Measurements from ENCODE around the gene TGFB1I1.
"Not testable (repeated sequence)": the region's sequence is repeated elsewhere in the genome, so short reads cannot be mapped to it uniquely, and the experiment has no call there.

TGFB1I1 gene

DNA sequence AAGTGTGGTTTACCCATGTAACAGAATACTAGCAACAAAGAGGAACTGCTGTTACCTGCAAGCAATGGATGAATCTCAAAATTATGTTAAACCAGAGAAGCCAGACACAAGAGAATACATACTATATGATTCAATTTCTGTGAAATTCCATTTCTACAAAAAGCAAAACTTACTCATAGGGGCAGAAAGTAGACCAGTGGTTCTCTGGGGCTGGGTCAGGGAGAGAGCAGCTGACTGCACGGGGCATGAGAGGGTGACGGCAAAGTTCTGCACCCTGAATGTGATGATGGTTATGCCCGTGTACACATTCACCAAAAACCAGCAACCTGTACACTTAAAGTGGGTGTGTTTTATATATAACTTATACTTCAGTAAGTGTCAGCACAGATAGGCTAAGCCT, 32.4 kb upstream of the TGFB1I1 start:
- H3K4me3 ChIP-seq (ENCODE audit: control insufficient read depth, low read depth, low read length), result no peak overlapping the region
- TF ChIP-seq, protein P1, sequence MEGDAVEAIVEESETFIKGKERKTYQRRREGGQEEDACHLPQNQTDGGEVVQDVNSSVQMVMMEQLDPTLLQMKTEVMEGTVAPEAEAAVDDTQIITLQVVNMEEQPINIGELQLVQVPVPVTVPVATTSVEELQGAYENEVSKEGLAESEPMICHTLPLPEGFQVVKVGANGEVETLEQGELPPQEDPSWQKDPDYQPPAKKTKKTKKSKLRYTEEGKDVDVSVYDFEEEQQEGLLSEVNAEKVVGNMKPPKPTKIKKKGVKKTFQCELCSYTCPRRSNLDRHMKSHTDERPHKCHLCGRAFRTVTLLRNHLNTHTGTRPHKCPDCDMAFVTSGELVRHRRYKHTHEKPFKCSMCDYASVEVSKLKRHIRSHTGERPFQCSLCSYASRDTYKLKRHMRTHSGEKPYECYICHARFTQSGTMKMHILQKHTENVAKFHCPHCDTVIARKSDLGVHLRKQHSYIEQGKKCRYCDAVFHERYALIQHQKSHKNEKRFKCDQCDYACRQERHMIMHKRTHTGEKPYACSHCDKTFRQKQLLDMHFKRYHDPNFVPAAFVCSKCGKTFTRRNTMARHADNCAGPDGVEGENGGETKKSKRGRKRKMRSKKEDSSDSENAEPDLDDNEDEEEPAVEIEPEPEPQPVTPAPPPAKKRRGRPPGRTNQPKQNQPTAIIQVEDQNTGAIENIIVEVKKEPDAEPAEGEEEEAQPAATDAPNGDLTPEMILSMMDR (IDR thresholded peaks at IDR 0.05; ENCODE audit: control insufficient read depth, insufficient read depth, low read depth, low read length, missing control alignments), result no peak
- no peak for DNase-seq (ENCODE audit: low read depth)

DNA sequence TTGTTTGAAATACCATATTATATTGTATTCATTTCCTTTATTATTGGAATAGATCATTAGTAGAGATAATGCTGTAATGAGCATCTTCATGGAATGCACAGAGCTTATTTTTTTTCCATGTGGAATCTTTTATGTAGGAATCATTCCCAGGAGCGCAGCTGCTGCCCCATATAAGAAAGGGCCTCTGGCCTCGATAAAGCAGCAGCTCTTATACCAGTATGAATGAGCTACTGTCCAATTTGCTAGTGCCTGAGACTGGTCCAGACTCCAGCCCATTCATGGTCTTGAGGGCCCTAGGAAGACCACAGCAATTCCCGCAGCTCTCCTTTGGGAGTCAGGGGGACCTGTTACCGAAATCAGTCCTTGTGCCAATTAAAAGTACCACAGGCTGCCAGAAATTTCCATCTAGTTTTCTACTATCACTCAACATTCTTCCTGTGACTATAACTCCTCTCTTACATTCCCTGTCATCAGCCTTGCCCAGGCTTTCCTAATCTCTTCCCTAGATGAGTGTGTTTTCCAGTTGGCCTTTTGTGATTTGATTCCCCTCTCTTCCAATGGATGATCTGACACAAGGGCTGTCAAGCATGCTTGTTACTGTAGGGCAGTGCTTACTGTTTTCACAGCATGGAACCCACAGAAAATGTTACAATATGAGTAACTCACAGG, 31.3 kb upstream of the TGFB1I1 start:
- no peak for DNase-seq (ENCODE audit: low read depth)
- no peak overlapping the region for H3K4me3 ChIP-seq (ENCODE audit: control insufficient read depth, low read depth, low read length)
- TF ChIP-seq, protein P1 (IDR thresholded peaks at IDR 0.05; ENCODE audit: control insufficient read depth, insufficient read depth, low read depth, low read length, missing control alignments), result no peak

DNA sequence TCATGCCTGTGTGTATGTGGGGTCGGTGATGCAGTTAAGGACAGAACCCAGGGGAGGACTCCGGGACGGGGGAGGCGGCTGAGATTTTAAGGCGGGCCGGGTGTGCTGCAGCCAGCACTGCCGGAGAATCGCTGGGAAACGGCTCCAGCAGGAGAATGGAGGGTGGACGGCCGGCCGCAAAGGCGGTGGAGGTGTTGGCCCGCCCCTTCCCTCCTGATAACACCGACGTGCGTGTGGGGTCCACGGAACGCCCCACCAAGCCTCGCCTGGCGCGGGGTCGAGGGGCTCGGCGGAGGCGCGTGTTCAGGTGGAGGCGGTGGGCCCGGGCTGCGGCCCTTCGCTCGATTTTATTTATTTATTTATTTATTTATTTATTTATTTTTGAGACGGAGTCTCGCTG, 30.0 kb upstream of the TGFB1I1 start:
- DNase-seq (ENCODE audit: low read depth), result no peak
- TF ChIP-seq, protein P1 (IDR thresholded peaks at IDR 0.05; ENCODE audit: control insufficient read depth, insufficient read depth, low read depth, low read length, missing control alignments), result no peak
- H3K4me3 ChIP-seq (ENCODE audit: control insufficient read depth, low read depth, low read length), result peak overlapping the region; percentile 76

DNA sequence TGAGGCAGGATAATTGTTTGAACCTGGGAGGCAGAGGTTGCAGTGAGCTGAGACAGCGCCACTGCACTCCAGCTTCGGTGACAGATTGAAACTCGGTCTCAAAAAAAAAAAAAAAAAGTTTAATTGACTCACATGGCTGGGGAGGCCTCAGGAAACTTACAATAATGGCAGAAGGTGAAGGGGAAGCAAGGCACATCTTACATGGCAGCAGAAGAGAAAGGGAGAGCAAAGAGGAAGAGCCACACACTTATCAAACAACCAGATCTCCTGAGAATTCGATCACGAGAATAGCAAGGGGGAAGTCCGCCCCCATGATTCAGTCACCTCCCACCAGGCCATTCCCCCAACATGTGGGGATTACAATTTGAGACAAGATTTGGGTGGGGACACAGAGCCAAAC, 26.0 kb upstream of the TGFB1I1 start:
- not testable (repeated sequence) for H3K4me3 ChIP-seq (ENCODE audit: control insufficient read depth, low read depth, low read length)

DNA sequence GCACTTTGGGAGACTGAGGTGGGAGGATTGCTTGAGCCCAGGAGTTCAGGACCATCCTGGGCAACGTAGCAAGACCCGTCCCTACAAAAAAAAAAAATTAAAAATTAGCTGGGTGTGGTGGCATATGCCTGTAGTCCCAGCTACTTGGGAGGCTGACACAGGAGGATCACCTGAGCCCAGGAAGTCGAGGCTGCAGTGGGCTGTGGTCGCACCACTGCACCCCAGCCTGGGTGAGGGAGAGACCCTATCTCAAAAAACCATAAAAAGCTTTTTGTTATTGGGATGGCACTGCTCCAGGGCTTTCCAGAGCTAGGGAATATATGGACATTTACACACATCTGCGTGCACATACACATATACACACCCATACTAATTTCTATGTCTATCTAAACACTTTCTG, 20.8 kb upstream of the TGFB1I1 start:
- TF ChIP-seq, protein P1 (IDR thresholded peaks at IDR 0.05; ENCODE audit: control insufficient read depth, insufficient read depth, low read depth, low read length, missing control alignments), result no peak
- DNase-seq (ENCODE audit: low read depth), result no peak
- no peak overlapping the region for H3K4me3 ChIP-seq (ENCODE audit: control insufficient read depth, low read depth, low read length)

More for the DNA sequence above, 26.0 kb upstream of the TGFB1I1 start:
- DNase-seq (ENCODE audit: low read depth), result not testable (repeated sequence)

DNA sequence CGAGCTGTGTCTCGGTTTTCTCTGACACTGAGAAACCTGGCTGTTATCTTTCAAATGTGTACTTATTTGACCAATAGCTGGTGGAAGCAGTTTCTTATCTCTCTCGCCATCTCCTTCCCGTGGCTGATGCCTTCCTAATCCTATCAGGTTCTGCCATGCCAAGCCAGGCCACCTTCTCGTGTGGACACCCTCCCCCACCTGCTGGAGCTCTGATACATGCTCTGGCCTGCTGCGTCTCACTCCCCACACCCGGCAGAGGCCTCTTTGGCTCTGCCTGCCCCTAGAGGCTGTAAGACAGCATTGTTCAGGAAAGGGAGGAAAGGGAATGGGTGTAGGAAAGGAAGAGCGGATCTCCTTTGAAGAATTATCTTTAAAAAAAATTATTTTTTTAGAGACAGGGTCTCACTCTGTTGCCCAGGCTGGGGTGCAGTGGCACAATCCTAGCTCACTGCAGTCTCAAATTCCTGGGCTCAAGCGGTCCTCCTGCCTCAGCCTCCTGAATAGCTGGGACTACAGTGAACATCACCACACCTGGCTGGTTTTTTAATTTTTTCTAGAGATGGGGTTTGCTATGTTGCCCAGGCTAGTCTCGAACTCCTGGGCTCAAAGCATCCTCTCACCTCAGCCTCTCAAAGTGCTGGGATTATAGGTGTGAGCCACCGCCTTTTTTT, 20.1 kb upstream of the TGFB1I1 start:
- H3K4me3 ChIP-seq (ENCODE audit: control insufficient read depth, low read depth, low read length), result no peak overlapping the region
- TF ChIP-seq, protein P1 (IDR thresholded peaks at IDR 0.05; ENCODE audit: control insufficient read depth, insufficient read depth, low read depth, low read length, missing control alignments), result peak; percentile 74
- DNase-seq (ENCODE audit: low read depth), result no peak

DNA sequence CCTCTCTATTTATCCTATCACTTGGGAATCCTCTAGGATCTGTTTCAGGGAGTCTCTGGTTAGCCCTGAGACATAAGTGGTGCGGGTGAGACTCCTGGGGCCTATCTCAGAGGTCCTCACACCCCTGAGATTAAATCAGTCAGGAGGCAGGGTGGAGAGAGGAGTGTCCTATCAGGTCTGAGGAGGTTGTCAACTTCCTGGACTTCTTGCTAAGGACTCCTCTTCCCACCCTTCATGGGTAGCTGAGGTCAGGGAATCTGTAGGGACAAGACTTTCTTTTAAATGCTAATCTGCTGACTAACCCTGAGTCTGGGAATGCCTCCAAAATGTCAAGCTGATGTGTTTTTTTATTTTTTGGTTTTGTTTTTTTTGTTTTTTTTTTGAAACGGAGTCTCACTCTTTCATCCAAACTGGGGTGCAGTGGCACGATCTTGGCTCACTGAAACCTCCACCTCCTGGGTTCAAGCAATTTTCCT, 19.3 kb upstream of the TGFB1I1 start:
- peak; percentile 82 for DNase-seq (ENCODE audit: low read depth)
- TF ChIP-seq, protein P1 (IDR thresholded peaks at IDR 0.05; ENCODE audit: control insufficient read depth, insufficient read depth, low read depth, low read length, missing control alignments), result no peak
- no peak overlapping the region for H3K4me3 ChIP-seq (ENCODE audit: control insufficient read depth, low read depth, low read length)
